GM12873 (cell line): ENCODE results near the gene E2F6.

Experiments
- TF ChIP-seq, protein P1 (sequence below): IDR thresholded peaks from 2 replicates; pipeline ENCODE4 v1.5.1; 2012; ENCODE audit warnings: low read depth, mild to moderate bottlenecking, moderate library complexity, low read length, control low read depth; ENCODE audit not compliant: insufficient read depth; ENCODE audit errors: missing control alignments

Gene E2F6

DNA sequence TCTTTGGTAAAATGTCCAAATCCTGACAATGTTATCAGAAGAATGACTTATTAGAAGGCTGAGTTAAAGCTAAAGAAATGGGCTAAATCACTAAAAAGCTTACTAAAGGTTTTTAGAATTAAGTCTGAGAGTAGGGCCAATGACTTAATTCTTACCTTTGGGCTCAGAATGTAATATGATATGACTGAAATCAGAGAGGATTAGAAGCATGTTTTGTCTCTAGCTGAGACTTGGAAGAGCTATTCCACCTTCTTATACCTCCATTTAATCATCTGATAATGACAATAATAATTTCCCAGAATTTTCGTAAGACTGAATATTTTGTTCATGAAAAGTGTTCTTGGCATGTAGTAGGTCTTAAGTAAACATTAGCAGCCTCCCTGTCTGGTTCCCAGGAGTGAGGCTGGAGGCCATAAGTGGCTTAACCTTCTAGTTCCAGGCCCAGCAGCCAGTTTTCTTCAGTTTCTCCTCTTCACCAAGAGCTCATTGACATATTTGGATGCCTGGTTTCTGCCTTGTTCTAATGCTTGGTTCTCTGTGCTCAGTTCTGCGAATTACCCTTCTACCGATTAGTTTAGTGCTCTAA is 25.5 kb upstream of the E2F6 start:
- TF ChIP-seq, protein P1, sequence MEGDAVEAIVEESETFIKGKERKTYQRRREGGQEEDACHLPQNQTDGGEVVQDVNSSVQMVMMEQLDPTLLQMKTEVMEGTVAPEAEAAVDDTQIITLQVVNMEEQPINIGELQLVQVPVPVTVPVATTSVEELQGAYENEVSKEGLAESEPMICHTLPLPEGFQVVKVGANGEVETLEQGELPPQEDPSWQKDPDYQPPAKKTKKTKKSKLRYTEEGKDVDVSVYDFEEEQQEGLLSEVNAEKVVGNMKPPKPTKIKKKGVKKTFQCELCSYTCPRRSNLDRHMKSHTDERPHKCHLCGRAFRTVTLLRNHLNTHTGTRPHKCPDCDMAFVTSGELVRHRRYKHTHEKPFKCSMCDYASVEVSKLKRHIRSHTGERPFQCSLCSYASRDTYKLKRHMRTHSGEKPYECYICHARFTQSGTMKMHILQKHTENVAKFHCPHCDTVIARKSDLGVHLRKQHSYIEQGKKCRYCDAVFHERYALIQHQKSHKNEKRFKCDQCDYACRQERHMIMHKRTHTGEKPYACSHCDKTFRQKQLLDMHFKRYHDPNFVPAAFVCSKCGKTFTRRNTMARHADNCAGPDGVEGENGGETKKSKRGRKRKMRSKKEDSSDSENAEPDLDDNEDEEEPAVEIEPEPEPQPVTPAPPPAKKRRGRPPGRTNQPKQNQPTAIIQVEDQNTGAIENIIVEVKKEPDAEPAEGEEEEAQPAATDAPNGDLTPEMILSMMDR: no peak

DNA sequence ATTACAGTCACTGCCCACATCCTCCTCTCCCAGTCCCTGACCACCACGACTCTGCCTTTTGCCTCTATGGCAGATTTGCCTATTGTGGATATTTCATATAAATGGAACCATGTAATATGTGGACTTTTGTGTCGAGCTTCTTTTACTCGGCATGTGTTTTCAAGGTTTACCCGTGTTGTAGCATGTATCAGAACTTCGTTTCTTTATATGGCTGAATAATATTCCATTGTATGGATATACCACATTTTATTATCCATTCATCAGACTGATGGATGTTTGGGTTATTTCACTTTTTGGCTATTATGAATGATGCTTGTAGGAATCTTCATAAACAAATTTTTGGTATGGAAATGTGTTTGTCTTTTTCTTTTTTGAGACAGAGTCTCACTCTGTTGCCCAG is 24.2 kb upstream of the E2F6 start:
- TF ChIP-seq, protein P1: no peak

DNA sequence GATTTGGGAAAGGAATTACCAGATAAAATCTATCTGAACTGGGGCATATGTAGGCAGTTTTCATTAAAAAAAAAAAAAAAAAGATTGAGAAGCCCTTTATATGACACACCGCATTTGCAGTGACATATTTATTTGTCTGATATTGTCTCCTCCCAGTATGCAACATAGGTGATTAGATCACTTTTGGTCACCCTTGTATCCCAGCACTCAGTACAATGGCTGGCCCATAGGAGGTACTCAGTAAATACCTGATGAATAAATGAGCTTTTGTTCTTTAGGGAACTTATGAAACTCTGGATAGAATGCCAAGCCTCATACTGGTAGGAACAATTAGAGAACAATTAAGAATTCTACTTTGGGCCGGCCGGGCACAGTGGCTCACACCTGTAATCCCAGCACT is 22.8 kb upstream of the E2F6 start:
- TF ChIP-seq, protein P1: no peak

DNA sequence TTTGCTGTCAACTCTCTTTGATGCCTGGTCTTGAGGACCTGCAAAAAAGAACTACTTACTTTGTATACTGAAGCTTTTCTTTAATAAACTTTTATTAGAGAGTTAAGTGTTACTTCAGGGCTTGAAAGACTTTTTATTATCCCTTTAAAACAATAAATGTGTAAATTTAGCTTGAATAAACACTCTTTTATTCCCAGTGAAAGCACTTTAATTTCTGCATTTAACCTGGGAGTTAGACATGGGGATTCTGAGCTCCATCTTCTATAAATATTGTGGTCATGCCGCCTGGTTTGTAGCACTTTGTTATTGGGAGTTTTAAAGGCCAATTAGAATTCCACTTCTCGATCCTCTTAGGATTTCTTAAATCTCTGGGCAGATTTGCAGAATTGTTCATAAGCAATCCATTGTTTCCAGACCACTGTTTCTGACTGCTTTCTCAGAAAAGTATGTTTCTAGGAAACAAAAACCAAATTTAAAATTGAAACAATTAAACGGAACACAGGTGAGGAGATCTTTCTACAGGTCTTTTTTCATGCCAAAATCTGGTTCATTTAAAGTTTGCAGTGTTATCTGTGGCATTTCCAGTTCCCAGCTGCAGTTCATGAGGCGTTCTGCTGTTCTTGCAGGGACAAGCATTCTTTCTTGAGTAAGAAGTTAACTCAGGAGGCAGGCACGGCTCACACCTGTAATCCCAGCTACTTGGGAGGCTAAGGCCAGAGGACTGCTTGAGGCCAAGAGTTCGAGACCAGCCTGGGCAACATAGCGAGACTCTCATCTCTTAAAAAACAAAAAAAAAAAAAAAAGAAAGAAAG is 18.1 kb upstream of the E2F6 start:
- TF ChIP-seq, protein P1: no peak

DNA sequence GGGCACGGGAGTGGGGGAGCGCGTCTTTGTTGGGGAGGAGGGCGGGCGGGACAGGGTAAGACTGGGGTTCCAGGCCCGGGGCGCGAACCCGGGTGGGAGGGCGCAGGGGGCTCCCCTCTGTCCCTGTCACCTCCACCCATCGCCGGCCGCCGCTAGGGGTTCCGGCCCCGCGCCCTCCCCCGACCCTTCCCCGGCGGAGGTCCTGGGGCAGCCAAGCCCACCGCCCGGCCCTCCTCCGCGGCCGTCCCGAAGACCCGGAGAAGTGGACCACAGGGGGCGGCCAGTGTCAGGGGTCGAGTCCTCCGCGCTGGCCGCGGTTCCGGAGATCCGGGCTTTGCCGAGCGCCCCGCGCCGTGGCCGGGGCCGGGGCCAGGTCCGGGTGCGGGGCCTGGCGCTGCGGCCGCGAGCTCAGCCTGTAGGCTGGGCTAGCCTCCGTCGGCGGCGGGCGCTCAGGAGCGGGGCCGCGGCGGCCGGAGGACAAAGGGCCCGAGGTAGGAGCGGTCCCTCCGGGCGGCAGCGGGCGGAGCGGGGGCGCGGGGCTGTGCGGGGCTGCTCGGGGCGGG is 16.6 kb upstream of the E2F6 start:
- TF ChIP-seq, protein P1: no peak

DNA sequence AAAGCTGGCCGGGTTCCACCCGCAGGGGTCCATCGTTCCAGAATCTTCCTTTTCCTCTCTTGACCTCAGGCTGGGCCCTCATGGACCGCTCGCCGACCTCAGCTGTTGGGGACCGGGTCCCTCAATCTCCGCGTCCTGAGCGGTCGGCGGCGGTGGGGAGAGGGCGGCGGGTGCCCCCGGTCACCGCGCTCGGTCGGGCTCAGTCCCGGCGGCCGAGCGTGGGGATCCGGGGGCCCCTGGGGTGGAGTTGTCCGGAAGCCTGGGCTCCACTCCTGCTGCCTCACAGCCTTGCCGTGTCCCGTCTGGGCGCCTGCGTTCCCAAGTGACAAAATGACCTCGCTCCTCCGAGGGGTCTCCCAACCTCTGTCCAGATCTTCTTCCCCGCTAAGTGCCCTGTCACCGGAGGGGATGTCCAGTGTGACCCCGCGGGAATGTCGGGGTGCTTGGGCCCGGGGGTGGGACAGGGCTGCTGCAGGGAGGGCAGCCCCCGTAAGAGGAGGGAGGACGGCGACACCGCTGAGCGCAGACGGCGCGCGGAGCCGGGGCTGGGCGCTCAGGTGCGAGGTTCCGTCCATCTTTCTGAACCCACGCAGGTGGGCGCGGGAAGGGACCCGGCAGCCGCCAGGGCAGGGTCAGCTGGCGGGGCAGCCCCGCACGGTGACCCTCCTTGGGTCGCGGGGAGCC is 16.0 kb upstream of the E2F6 start:
- TF ChIP-seq, protein P1: no peak

DNA sequence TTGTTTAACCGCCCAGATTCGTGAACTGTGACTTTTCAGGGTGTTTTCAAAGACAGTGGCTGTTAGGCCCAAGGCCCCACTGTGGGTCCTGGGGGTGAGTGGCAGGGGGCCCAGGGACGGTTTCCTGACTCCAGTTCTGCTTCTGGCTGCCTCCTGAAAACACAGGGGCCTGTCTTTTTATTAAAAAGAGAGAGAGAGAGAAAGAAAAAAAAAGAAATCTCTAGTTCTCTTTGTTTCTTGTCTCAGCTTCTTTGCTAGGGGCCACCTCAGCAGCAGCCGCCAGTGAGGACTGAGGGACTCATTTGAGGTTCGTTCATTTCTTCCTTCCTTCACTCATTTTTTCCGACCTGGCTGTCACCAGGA is 15.4 kb upstream of the E2F6 start:
- TF ChIP-seq, protein P1: no peak
